PFSK-1 (cell line): ENCODE results near the gene ARHGEF26.

Experiments used
- FOXP2 ChIP-seq: optimal IDR thresholded peaks from 2 replicates; pipeline ENCODE3; 2011; ENCODE audit warnings: borderline replicate concordance, control low read depth, inconsistent platforms; ENCODE audit not compliant: insufficient read depth; ENCODE audit errors: extremely low read length, extremely low read depth
- POLR2AphosphoS5 ChIP-seq: IDR thresholded peaks from 2 replicates; pipeline ENCODE4 v1.6.1; 2012; ENCODE audit warnings: low read depth, mild to moderate bottlenecking, control low read depth, low read length, moderate library complexity
- REST ChIP-seq, 2 experiments: IDR thresholded peaks; 2 replicates each; pipeline versions ENCODE4 v1.6.1 to v1.8.0; 2011 to 2012; ENCODE audit warnings: low read depth in 2 of 2, low read length in 2 of 2, control low read depth in 1 of 2, inconsistent platforms in 1 of 2, mild to moderate bottlenecking in 1 of 2, moderate library complexity in 1 of 2; ENCODE audit not compliant: insufficient read depth in 1 of 2
- SIN3A ChIP-seq: IDR thresholded peaks from 2 replicates; pipeline ENCODE4 v1.6.1; 2012; ENCODE audit warnings: mild to moderate bottlenecking, low read length, moderate library complexity, borderline replicate concordance; ENCODE audit not compliant: insufficient read depth
- TAF1 ChIP-seq: IDR thresholded peaks from 2 replicates; pipeline ENCODE4 v1.6.1; 2012; ENCODE audit warnings: low read length, control low read depth, borderline replicate concordance; ENCODE audit not compliant: insufficient read depth

Gene ARHGEF26

DNA sequence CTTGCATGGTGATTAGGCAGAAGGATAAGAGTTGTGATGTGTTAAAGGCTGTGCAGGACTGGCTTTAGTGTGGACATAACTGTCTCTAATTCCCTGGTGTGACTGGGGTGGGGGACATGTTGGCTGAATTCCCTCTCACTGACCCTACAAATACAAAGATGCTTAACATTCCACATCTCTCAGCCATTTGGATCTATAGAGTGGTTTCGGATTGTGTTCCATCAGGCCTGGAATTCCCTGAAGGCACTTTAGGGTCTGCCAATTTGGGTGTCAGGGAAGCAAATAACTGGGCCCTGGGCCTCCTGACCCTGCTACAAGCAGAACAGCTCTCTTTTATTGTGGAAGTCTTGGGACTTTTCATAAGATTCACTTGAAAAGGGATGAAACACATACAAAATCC lies 56.2 kb downstream of the ARHGEF26 start:
- no peak for TF ChIP-seq POLR2AphosphoS5
- TF ChIP-seq REST (IDR thresholded peaks at IDR 0.05; ENCODE audit: insufficient read depth in 1 of 2, low read depth in 2 of 2, low read length in 2 of 2) = no peak
- TF ChIP-seq FOXP2 = no peak
- TF ChIP-seq TAF1 = no peak
- no peak for TF ChIP-seq SIN3A

- no peak for TF ChIP-seq REST (IDR thresholded peaks at IDR 0.05; ENCODE audit: insufficient read depth in 1 of 2, low read depth in 2 of 2, low read length in 2 of 2)
- TF ChIP-seq POLR2AphosphoS5 = no peak
- TF ChIP-seq FOXP2 = no peak
- no peak for TF ChIP-seq TAF1
- no peak for TF ChIP-seq SIN3A
Observed at GRCh38 chr3:154178172-154178571, 57.0 kb downstream of the ARHGEF26 start.

GRCh38 chr3:154180836-154181691 lies 59.9 kb downstream of the ARHGEF26 start:
- TF ChIP-seq REST (IDR thresholded peaks at IDR 0.05; ENCODE audit: insufficient read depth in 1 of 2, low read depth in 2 of 2, low read length in 2 of 2) (no peak), POLR2AphosphoS5 (no peak), TAF1 (no peak), FOXP2 (no peak), SIN3A (no peak)

DNA sequence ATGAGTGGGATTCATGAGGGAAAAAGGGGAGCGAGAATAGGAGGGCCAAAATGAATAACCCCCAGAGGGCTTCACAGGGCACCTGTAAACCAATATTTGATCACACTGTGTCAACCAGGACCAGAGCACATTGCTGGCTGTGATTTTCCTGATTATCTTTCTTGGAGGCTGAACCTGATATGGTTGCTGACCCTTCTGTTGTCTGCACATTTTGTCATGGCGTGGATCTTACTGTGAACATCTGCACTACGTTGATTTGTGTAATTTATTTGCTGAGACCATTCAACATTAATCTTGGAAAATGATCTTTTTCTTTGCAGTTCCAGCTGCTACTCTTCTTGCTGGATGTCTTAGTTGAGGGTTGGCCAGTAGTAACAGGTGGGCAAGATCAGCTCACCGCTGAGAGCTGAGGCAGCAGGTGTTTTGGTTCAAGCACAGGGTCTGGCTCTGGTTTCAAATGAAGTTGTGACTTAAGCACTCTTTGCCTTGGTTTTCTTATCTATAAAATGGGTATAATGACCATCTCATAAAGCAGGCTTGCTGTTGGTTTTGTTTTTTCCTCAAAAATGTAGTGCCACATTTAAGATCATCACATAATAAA lies 61.2 kb downstream of the ARHGEF26 start:
- TF ChIP-seq TAF1 = no peak
- TF ChIP-seq FOXP2 = no peak
- no peak for TF ChIP-seq REST (IDR thresholded peaks at IDR 0.05; ENCODE audit: insufficient read depth in 1 of 2, low read depth in 2 of 2, low read length in 2 of 2)
- TF ChIP-seq POLR2AphosphoS5 = no peak
- no peak for TF ChIP-seq SIN3A
